Measurements from ENCODE around the gene LIPF.
A peak's percentile ranks its signal among the peaks of the same experiment; 100 is the strongest.

Gene LIPF

DNA sequence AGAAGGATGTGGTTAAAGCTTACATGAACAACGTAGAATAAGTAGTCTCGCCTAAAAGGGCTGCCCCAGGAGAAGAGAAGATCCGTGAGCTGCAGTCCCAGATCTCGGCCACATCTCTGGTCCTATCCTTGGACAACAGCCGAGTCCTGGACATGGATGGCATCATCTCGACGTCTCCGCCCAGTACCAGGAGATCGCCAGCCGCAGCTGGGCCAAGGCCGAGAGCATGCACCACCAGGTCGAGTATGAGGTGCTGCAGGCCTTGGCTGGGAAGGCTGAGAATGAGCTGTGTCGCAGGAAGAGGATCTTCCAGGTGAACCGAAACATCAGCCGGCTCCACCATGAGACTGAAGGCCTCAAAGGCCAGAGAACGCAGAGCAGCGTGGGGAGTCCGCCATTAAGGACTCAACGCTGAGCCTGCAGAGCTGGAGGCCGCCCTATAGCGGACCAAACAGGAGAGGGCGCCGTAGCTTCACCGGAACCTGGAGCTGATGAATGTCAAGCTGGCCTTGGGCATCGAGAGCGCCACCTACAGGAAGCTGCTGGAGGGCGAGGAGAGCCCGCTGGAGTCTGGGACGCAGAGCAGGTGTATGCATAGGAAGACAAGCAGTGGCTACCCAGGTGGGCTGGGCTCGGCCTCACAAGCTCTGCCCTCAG, 64.0 kb downstream of the LIPF start:
- TF ChIP-seq RAD21 (IDR thresholded peaks at IDR 0.05; ENCODE audit: low read depth) (peak; percentile 69), TCF12 (IDR thresholded peaks at IDR 0.05; ENCODE audit: low read depth) (no peak)

All from Ishikawa (cell line).